ENCODE results near the gene TNFRSF6B.

The TNFRSF6B gene

GRCh38 chr20:63687419-63688178 is 8.9 kb upstream of the TNFRSF6B start:
- TF ChIP-seq CTCF (IDR thresholded peaks at IDR 0.05; ENCODE audit: borderline replicate concordance, extremely low read depth, low read length, poor library complexity, severe bottlenecking) (no peak), EZH2 (IDR thresholded peaks at IDR 0.05; ENCODE audit: borderline replicate concordance, low read depth, low read length, severe bottlenecking) (no peak)
- DNase-seq (no peak), ATAC-seq (ENCODE audit: insufficient read depth, low read depth) (no peak)
- Histone ChIP-seq H3K4me3 (ENCODE audit: low read depth in 1 of 2, low read length in 2 of 2) (no peak overlapping the region), H3K27me3 (ENCODE audit: insufficient read depth, low read length, poor library complexity) (no peaks in the 10 kb centered on the region), H3K4me1 (ENCODE audit: insufficient read depth, low read length) (no peaks in the 10 kb centered on the region), H3K36me3 (ENCODE audit: insufficient read depth, low read length) (peaks cover 19% of the 10 kb centered on the region), H3K4me2 (ENCODE audit: insufficient read depth, low read length) (no peak overlapping the region), H2AFZ (ENCODE audit: low read depth, low read length) (no peak overlapping the region), H3K27ac (ENCODE audit: low read length) (no peak overlapping the region), H3K9me3 (ENCODE audit: insufficient read depth, low read length, severe bottlenecking) (no peaks in the 10 kb centered on the region), H3K79me2 (ENCODE audit: insufficient read depth, low read length) (no peaks in the 10 kb centered on the region), H3K9ac (ENCODE audit: low read depth, low read length) (no peak overlapping the region), H4K20me1 (ENCODE audit: insufficient read depth, low read length) (peaks cover 14% of the 10 kb centered on the region)

GRCh38 chr20:63688228-63689045 is 8.0 kb upstream of the TNFRSF6B start:
- ATAC-seq (ENCODE audit: insufficient read depth, low read depth): no peak
- H3K4me3 ChIP-seq (ENCODE audit: low read depth in 1 of 2, low read length in 2 of 2): no peak overlapping the region
- H4K20me1 ChIP-seq (ENCODE audit: insufficient read depth, low read length): peaks cover 9% of the 10 kb centered on the region
- H3K4me2 ChIP-seq (ENCODE audit: insufficient read depth, low read length): no peak overlapping the region
- H3K9ac ChIP-seq (ENCODE audit: low read depth, low read length): no peak overlapping the region
- H3K27ac ChIP-seq (ENCODE audit: low read length): no peak overlapping the region
- no peaks in the 10 kb centered on the region for H3K9me3 ChIP-seq (ENCODE audit: insufficient read depth, low read length, severe bottlenecking)
- H2AFZ ChIP-seq (ENCODE audit: low read depth, low read length): no peak overlapping the region
- no peaks in the 10 kb centered on the region for H3K79me2 ChIP-seq (ENCODE audit: insufficient read depth, low read length)
- no peaks in the 10 kb centered on the region for H3K27me3 ChIP-seq (ENCODE audit: insufficient read depth, low read length, poor library complexity)
- DNase-seq: no peak
- H3K4me1 ChIP-seq (ENCODE audit: insufficient read depth, low read length): no peaks in the 10 kb centered on the region
- TF ChIP-seq CTCF (IDR thresholded peaks at IDR 0.05; ENCODE audit: borderline replicate concordance, extremely low read depth, low read length, poor library complexity, severe bottlenecking) (no peak), EZH2 (IDR thresholded peaks at IDR 0.05; ENCODE audit: borderline replicate concordance, low read depth, low read length, severe bottlenecking) (no peak)
- peaks cover 14% of the 10 kb centered on the region for H3K36me3 ChIP-seq (ENCODE audit: insufficient read depth, low read length)

GRCh38 chr20:63689046-63690002 is 7.1 kb upstream of the TNFRSF6B start:
- no peak for TF ChIP-seq CTCF (IDR thresholded peaks at IDR 0.05; ENCODE audit: borderline replicate concordance, extremely low read depth, low read length, poor library complexity, severe bottlenecking)
- no peak for TF ChIP-seq EZH2 (IDR thresholded peaks at IDR 0.05; ENCODE audit: borderline replicate concordance, low read depth, low read length, severe bottlenecking)
- no peaks in the 10 kb centered on the region for H3K9me3 ChIP-seq (ENCODE audit: insufficient read depth, low read length, severe bottlenecking)
- H3K4me2 ChIP-seq (ENCODE audit: insufficient read depth, low read length): no peak overlapping the region
- H3K9ac ChIP-seq (ENCODE audit: low read depth, low read length): no peak overlapping the region
- no peak overlapping the region for H3K27ac ChIP-seq (ENCODE audit: low read length)
- DNase-seq (no peak), ATAC-seq (ENCODE audit: insufficient read depth, low read depth) (no peak)
- H2AFZ ChIP-seq (ENCODE audit: low read depth, low read length): no peak overlapping the region
- peaks cover 22% of the 10 kb centered on the region for H3K36me3 ChIP-seq (ENCODE audit: insufficient read depth, low read length)
- no peaks in the 10 kb centered on the region for H3K79me2 ChIP-seq (ENCODE audit: insufficient read depth, low read length)
- no peaks in the 10 kb centered on the region for H3K4me1 ChIP-seq (ENCODE audit: insufficient read depth, low read length)
- H3K27me3 ChIP-seq (ENCODE audit: insufficient read depth, low read length, poor library complexity): no peaks in the 10 kb centered on the region
- H4K20me1 ChIP-seq (ENCODE audit: insufficient read depth, low read length): peaks cover 7% of the 10 kb centered on the region; the same call in 1 of the 2 replicates
- no peak overlapping the region for H3K4me3 ChIP-seq (ENCODE audit: low read depth in 1 of 2, low read length in 2 of 2)
